ENCODE measurements around the gene RPIA.

DNA sequence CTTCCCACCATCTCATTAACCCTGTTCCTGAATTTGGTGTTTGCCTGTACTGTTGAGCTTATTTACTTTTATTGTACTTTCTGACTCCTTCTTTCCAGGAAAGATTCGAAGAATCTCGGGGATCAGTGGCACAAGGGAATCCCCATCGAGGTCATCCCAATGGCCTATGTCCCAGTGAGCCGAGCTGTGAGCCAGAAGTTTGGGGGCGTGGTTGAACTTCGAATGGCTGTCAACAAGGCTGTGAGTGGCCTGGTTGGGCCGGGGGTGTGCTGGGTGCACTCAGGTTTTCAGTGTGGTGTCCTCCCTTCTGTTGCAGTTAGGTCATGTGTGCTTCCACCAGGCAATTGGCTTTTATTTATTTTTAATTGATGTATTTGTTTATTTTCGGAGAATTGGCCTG is 45.0 kb downstream of the RPIA start:
- TF ChIP-seq, protein P1, sequence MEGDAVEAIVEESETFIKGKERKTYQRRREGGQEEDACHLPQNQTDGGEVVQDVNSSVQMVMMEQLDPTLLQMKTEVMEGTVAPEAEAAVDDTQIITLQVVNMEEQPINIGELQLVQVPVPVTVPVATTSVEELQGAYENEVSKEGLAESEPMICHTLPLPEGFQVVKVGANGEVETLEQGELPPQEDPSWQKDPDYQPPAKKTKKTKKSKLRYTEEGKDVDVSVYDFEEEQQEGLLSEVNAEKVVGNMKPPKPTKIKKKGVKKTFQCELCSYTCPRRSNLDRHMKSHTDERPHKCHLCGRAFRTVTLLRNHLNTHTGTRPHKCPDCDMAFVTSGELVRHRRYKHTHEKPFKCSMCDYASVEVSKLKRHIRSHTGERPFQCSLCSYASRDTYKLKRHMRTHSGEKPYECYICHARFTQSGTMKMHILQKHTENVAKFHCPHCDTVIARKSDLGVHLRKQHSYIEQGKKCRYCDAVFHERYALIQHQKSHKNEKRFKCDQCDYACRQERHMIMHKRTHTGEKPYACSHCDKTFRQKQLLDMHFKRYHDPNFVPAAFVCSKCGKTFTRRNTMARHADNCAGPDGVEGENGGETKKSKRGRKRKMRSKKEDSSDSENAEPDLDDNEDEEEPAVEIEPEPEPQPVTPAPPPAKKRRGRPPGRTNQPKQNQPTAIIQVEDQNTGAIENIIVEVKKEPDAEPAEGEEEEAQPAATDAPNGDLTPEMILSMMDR (IDR thresholded peaks at IDR 0.05 in 4 of 5, conservative IDR thresholded peaks at IDR 0.05 in 1 of 5) = no peak
- TF ChIP-seq POLR2A (IDR thresholded peaks at IDR 0.05) = no peak
